PC-3 (cell line): ENCODE measurements around the gene FDXR.

ENCODE experiments used
- EZH2 ChIP-seq: fragments of 300-600 bp; sonication (generic); IDR thresholded peaks from one replicate; pipeline ENCODE4 v1.6.1; 2017; ENCODE audit warnings: antibody characterized with exemption, mild to moderate bottlenecking, low read length; ENCODE audit not compliant: unreplicated experiment
- EZH2phosphoT487 ChIP-seq: fragments of 300-600 bp; sonication (generic); IDR thresholded peaks from 2 replicates; pipeline ENCODE4 v1.6.1; 2018; ENCODE audit warnings: mild to moderate bottlenecking, antibody characterized with exemption, low read length, borderline replicate concordance
- TF ChIP-seq, protein P1 (sequence below): fragments of 300-600 bp; sonication (generic); conservative IDR thresholded peaks from 2 replicates; pipeline ENCODE4 v1.5.1; 2017; ENCODE audit warnings: antibody characterized with exemption, low read depth, mild to moderate bottlenecking, low read length

DNA sequence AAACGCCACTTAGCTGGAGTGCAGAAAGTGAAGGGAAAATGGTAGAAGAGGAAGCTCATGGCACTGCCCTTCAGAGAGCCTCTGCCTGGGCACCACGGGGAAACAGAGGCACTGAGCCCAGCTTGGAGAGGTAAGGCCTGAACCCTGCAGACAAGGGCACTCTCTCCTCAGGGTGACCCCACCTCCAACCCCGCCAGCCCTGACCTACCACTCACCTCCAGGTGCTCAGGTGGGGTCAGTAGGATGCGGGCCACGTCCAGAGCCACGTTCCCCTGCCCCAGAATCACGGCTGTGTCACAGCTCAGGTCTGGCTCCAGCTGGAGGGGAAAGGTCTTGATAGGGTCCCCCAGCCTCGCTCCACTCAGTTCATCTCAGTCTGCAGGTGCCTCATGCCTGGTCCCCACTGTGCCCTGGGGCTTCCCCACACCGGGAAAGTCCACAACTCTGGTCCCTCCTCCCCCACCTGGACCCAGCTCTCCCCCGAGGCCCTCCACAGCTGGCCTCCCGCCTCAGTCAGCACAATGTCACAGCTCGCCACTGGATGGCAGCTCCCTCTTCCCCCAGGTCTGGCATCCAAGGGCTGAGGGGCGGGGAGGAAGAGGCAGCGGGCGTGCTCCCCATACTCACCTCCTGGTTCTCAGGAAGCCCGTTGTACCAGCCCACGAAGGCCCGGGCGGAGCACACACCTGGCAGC lies 7.1 kb downstream of the FDXR start:
- TF ChIP-seq, protein P1, sequence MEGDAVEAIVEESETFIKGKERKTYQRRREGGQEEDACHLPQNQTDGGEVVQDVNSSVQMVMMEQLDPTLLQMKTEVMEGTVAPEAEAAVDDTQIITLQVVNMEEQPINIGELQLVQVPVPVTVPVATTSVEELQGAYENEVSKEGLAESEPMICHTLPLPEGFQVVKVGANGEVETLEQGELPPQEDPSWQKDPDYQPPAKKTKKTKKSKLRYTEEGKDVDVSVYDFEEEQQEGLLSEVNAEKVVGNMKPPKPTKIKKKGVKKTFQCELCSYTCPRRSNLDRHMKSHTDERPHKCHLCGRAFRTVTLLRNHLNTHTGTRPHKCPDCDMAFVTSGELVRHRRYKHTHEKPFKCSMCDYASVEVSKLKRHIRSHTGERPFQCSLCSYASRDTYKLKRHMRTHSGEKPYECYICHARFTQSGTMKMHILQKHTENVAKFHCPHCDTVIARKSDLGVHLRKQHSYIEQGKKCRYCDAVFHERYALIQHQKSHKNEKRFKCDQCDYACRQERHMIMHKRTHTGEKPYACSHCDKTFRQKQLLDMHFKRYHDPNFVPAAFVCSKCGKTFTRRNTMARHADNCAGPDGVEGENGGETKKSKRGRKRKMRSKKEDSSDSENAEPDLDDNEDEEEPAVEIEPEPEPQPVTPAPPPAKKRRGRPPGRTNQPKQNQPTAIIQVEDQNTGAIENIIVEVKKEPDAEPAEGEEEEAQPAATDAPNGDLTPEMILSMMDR: no peak
- no peak for TF ChIP-seq EZH2
- no peak for TF ChIP-seq EZH2phosphoT487
